H1 (cell line): ENCODE measurements around the gene CP. TPM values are rescaled to one million over a fixed set of nuclear protein-coding genes. Genes with fewer than 3 reads are reported as not detected.

Experiments used
- CREB1 ChIP-seq: IDR thresholded peaks from 2 replicates; pipeline ENCODE4 v1.6.1; 2012; ENCODE audit warnings: inconsistent platforms
- RFX5 ChIP-seq: IDR thresholded peaks from 2 replicates; pipeline ENCODE4 v1.6.1; 2011; ENCODE audit warnings: low read depth, low read length, improper control_type of control experiment, borderline replicate concordance
- polyA plus RNA-seq, 7 experiments: library from polyadenylated mRNA; depleted of rRNA in 3 of 7; stranded (reverse) in 5 of 7; unstranded in 2 of 7; fragments of >200 nt in 5 of 7; fragments of 200-250 nt in 2 of 7; gene quantifications; 1 replicate in 5 of 7; 2 replicates in 1 of 7; 4 replicates in 1 of 7; pipeline versions ENCODE4 v1.2.1 to v1.2.3, GENCODE V29; 2011 to 2013; ENCODE audit warnings: missing spikeins in 2 of 7, mixed read lengths in 2 of 7
- total RNA-seq: library from RNA; stranded (reverse); fragmentation: NEBNext Ultra II Directional; extraction: Animal tissue kit (Norgen Biotek cat#: 25700); gene quantifications from 2 replicates; pipeline ENCODE4 v1.2.1, GENCODE V29; 2021

Gene CP
- total and polyA plus RNA-seq, 2 of the 8 experiments (the other 6 are each of a cell fraction or from before 2014, with no cell fraction given): 0.32 to 2.6 TPM

DNA sequence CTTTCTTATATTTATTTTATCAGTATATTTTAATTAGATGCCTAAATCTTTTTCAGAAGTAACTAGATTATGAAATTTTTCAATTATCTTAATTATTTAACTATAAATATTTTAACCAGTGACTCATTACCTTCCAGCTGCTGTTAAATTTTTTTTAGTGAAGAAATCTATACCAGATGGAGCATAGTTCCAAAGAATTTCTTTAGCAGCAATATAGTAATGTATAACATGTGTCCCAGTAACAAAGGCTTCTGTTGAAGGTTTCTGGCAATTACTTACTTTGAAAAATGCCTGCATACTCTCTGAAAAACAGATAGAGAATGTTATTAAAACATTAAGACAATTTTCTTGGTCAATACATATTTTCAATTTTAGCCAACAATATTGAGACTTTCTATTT, 45.1 kb upstream of the CP start (continued):
- TF ChIP-seq RFX5: no peak
- no peak for TF ChIP-seq CREB1
- TF ChIP-seq, all 59 proteins: peak for 0
